Body of pancreas (tissue), 4 donors: Measurements from ENCODE around the gene LSM14B.

Experiments used
- POLR2A ChIP-seq, 3 donors: fragments of 450-650 bp; IDR thresholded peaks; one replicate each; pipeline ENCODE4 v1.6.1; 2016; ENCODE audit warnings: antibody characterized with exemption in 3 of 3, mild to moderate bottlenecking in 2 of 3
- TF ChIP-seq, protein P1 (sequence below), 7 experiments: fragments of 450-650 bp in 4 of 7; fragments of 200-600 bp in 3 of 7; sonication (generic) in 3 of 7; IDR thresholded peaks; one replicate each; pipeline ENCODE4 v1.5.1; 2016 to 2019; ENCODE audit warnings: antibody characterized with exemption in 7 of 7

DNA sequence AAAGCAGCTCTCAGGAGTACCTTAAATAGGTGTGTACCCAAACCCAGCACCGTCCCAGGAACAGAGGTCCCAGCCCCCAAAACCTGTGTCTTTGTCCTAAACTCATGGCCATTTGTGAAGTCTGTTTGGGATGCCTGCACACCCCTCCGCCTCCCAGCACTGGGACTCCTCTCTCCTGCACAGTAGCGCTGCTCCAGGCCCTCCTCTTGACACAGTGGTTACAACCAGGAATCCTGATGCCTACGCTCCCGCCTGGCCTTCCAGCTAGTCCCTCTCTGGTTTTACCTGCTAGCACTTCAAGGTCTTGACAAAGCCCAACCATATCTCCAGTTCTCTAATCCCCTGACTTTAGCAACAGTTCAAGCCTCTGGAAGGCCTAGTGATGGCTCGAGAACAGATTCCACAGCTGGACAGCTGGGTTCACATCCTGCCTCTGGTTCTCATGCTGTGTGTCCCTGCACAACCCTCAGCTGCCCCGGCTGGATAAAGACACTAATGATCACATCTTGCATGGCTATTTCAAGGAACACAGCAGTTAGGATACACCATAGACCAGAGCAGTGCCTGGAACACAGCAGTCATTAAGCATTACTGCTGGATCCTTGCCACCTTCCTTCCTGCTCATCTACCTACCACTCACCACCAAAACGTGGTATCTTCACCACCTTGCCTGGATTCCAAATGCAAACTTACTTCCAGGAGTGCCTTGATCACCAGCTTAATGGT lies 15.4 kb downstream of the LSM14B start:
- TF ChIP-seq, protein P1, sequence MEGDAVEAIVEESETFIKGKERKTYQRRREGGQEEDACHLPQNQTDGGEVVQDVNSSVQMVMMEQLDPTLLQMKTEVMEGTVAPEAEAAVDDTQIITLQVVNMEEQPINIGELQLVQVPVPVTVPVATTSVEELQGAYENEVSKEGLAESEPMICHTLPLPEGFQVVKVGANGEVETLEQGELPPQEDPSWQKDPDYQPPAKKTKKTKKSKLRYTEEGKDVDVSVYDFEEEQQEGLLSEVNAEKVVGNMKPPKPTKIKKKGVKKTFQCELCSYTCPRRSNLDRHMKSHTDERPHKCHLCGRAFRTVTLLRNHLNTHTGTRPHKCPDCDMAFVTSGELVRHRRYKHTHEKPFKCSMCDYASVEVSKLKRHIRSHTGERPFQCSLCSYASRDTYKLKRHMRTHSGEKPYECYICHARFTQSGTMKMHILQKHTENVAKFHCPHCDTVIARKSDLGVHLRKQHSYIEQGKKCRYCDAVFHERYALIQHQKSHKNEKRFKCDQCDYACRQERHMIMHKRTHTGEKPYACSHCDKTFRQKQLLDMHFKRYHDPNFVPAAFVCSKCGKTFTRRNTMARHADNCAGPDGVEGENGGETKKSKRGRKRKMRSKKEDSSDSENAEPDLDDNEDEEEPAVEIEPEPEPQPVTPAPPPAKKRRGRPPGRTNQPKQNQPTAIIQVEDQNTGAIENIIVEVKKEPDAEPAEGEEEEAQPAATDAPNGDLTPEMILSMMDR (IDR thresholded peaks at IDR 0.05) = no peak
- no peak for TF ChIP-seq POLR2A (IDR thresholded peaks at IDR 0.05)
